ENCODE measurements around the gene ATP5PB. TPM values are rescaled to one million over a fixed set of nuclear protein-coding genes. Genes with fewer than 3 reads are reported as not detected.

The ATP5PB gene
- total and polyA plus RNA-seq, 8 donors: 56.3 to 138 (median 89.2) TPM

DNA sequence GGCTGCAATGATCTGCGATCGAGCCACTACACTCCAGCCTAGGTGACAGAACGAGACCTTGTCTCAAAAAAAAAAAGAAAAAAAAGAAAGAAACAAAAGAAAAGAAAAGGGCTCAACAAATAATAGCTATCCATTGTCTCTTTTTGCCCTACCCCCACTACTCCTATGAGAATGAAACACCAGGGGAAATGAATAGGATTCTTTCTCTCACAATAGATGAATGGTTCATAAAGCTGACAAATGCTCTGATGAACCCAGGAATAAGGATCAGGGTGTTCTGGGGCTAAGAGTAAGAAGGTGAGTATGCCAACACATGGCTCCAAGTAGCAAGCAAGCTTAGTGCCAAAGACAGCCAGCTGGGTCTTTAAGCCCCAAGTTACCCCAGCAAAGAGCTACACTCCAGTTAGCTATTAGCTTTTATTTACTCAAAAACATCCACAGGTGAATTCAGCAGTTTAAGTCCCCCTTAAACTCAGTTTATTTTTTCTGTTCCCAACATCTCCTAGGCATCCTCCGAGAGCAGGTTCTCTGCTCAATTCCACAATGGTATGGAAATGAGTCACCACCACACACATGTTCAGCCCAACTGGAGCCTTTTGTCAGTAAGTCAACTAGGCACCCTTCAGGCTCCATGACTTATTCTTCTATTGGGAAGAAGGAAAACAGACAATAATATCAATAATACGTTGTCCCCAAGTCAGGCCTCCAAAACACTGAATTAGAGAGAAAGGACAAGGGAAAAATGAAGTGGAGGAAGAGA, 49.9 kb downstream of the ATP5PB start:
- DNase-seq: no peak
- no peak for ATAC-seq
- TF ChIP-seq, protein P1, sequence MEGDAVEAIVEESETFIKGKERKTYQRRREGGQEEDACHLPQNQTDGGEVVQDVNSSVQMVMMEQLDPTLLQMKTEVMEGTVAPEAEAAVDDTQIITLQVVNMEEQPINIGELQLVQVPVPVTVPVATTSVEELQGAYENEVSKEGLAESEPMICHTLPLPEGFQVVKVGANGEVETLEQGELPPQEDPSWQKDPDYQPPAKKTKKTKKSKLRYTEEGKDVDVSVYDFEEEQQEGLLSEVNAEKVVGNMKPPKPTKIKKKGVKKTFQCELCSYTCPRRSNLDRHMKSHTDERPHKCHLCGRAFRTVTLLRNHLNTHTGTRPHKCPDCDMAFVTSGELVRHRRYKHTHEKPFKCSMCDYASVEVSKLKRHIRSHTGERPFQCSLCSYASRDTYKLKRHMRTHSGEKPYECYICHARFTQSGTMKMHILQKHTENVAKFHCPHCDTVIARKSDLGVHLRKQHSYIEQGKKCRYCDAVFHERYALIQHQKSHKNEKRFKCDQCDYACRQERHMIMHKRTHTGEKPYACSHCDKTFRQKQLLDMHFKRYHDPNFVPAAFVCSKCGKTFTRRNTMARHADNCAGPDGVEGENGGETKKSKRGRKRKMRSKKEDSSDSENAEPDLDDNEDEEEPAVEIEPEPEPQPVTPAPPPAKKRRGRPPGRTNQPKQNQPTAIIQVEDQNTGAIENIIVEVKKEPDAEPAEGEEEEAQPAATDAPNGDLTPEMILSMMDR (IDR thresholded peaks at IDR 0.05): no peak
- Histone ChIP-seq H3K27me3 (no peaks in the 10 kb centered on the region), H3K4me1 (no peaks in the 10 kb centered on the region), H3K27ac (no peak overlapping the region), H3K36me3 (no peaks in the 10 kb centered on the region), H3K9me3 (no peaks in the 10 kb centered on the region), H3K4me3 (no peak overlapping the region)
- no peak for FAIRE-seq
- intact Hi-C loops (cut with DNase I): no loop called here
- WGBS, 2 donors: 84 to 92% methylated on average over 5 of the region's 5 CpGs

DNA sequence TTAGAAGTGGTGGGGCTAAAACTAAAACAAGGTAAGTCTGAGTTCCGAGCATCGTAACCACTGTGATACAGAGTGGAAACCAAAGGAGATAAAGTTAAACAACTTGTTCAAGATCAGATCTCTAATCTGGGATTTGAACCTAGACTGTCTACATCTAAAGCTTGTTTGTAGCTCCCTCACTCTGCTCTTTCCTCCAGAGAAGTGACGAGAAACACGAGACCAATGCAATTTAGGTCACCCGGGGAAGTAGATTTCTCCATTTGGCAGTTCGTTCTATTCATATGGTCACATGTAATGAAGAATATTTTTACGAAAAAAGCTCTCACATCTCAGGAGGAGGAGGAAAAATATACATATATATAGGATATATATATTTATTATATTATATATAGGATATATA, 52.4 kb downstream of the ATP5PB start:
- H3K4me3 ChIP-seq: no peak overlapping the region
- H3K36me3 ChIP-seq: no peaks in the 10 kb centered on the region
- 64 to 76% methylated on average over 7 of the region's 7 CpGs for WGBS, 2 donors
- no peaks in the 10 kb centered on the region for H3K4me1 ChIP-seq
- no peaks in the 10 kb centered on the region for H3K27me3 ChIP-seq
- FAIRE-seq: no peak
- intact Hi-C loops (cut with DNase I): loop anchor here in 1 of 3 donors (10.0 kb wide), 1 partner anchor 263 kb away; no protein-coding TSS in a partner anchor
- H3K9me3 ChIP-seq: no peaks in the 10 kb centered on the region
- no peak overlapping the region for H3K27ac ChIP-seq
- no peak for ATAC-seq
- TF ChIP-seq, protein P1 (IDR thresholded peaks at IDR 0.05): no peak
- no peak for DNase-seq

DNA sequence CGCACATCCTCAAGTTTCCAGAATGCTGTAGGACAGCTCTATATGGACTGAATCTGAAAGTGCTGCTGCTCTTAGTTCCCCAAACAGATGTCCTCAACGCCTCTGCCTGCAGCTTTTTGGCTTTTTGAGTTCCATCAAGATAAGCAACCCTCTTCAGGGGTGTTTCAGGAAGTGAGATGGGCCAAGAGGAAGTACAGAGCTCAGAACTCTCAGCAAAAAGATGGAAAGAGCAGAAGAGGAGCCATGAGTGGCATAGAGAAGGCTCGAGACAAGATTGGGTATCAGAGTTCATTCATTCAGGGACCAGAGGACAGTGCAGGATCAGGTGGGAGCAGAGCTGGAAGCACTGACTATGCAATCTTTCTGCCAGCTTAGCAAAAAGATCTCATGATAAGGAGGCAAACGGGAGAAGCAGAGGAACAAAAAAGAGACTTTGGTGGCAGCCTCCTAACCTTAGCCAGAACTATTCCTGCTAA, 54.4 kb downstream of the ATP5PB start, which contains the start of the genes ADORA3 and TMIGD3:
Gene ADORA3 (minus strand): TSS at position 49 of the 476 bp plus-strand sequence. CDS start 279 bp downstream, outside the sequence.
Gene TMIGD3 (minus strand): TSS at position 49 of the 476 bp plus-strand sequence. CDS start 279 bp downstream, outside the sequence.
- peaks cover 0 to 13% (median 0%) of the 10 kb centered on the region in 3 donors for H3K4me1 ChIP-seq
- peak within 1 kb of the TSS in 1 of 4 donors; percentile 18 for H3K27ac ChIP-seq
- 55 to 63% methylated on average over 4 of the region's 4 CpGs for WGBS, 2 donors
- intact Hi-C loops (cut with DNase I): loop anchor here in 1 of 3 donors (10.0 kb wide), 1 partner anchor 261 kb away; no protein-coding TSS in a partner anchor
- no peaks in the 10 kb centered on the region for H3K9me3 ChIP-seq
- H3K27me3 ChIP-seq: no peaks in the 10 kb centered on the region
- no peaks in the 10 kb centered on the region for H3K36me3 ChIP-seq
- H3K4me3 ChIP-seq: no peak within 1 kb of the TSS
- ATAC-seq (no peak), DNase-seq (no peak), FAIRE-seq (no peak)
- TF ChIP-seq, protein P1 (IDR thresholded peaks at IDR 0.05): no peak

DNA sequence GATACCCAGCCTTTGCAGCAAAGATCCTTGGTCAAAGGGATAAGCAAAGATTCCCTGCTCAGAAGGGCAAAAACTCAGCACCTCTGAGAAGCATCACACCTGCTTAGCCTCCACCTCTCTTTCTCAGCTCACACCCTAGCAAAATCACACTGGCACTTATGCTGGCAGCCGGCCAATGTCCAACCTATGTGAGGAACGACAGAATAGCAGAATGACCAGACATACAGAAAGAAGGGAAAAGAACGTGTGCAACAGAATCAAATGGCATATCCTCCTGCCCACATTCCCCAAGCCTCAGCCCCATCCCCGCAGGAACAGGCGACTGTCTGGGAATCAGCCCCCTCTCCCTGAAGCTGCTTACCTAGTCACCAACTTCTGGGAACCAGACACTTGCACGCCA, 54.8 kb downstream of the ATP5PB start:
- FAIRE-seq: no peak
- H3K36me3 ChIP-seq: no peaks in the 10 kb centered on the region
- H3K9me3 ChIP-seq: no peaks in the 10 kb centered on the region
- DNase-seq: no peak
- H3K27ac ChIP-seq: peak overlapping the region in 1 of 4 donors; percentile 18
- TF ChIP-seq, protein P1 (IDR thresholded peaks at IDR 0.05): no peak
- H3K4me1 ChIP-seq: peaks cover 0 to 17% (median 0%) of the 10 kb centered on the region in 3 donors
- no peak overlapping the region for H3K4me3 ChIP-seq
- no peak for ATAC-seq
- WGBS, 2 donors: 40 to 46% methylated on average over 6 of the region's 6 CpGs
- intact Hi-C loops (cut with DNase I): loop anchor here in 1 of 3 donors (10.0 kb wide), 1 partner anchor 261 kb away; no protein-coding TSS in a partner anchor
- no peaks in the 10 kb centered on the region for H3K27me3 ChIP-seq

Measured in pancreas (tissue), 10 donors.